Putamen (tissue), 1 donor: ENCODE measurements around the gene TCERG1L.

Experiments
- DNase-seq: peaks from one replicate; pipeline ENCODE4 v3.0.0-alpha.2; 2016; ENCODE audit warnings: low spot score

The TCERG1L gene

DNA sequence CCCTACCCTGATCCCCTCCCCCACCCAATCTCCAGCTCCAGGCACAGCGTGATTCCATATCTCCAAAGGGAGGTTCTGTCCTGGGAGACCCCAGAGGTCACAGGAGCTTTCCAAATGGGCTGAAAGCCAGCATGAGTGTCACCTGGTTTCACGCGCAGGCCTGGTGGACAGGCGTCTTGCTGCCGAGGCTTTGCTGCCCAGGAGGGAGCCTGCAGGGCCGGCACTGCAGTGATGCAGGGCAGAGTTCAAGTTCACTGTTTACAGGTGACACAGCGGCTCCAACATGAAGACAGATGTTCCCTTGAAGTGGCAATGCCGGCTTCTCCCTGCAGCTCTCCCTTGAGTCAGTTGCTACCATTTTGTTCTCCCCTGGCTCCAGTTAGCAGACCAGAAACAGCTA is 104.3 kb downstream of the TCERG1L start:
- DNase-seq, result no peak

DNA sequence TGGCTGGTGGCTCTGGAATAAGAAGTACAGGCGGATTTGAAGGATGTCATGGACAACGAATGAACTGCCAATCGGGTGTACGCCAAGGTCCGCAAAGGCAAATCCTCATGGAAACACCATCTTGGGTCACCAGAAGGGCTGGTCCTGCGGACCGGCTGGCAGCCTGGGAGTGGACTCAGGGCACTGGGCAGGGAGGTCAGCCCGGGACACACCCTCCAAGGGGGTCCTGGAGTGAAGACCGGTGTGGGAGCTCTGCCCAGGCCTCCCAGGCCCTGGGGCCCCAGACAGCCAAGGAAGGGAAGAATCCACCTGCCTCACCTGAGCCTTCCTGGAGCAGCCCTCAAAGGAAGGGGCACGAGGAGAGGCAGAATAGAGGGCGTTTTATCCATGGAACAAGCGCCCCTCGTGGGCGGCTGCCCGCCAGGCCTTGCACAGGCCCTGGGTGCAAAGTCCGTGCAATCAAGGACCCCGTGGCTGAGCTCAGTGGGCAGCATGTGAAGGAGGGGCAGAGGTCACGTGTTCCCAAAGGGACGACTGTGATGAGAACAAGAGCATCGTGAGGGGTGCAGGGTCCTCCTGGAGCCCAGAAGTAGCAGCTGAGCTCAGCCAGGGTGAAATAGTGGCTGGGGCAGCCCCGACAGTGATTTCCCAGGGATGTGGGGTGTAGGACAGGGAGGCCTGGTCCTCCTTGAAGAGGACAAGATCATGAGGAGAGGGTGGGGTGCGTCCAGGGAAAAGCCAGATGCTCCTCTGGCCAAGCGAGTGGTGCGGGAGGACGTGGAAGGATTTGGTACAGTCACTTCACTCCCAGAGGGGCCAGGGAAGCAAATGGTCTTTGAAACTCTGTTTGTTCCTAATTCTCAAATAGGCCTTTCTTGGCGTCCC is 105.2 kb downstream of the TCERG1L start:
- DNase-seq, result no peak

DNA sequence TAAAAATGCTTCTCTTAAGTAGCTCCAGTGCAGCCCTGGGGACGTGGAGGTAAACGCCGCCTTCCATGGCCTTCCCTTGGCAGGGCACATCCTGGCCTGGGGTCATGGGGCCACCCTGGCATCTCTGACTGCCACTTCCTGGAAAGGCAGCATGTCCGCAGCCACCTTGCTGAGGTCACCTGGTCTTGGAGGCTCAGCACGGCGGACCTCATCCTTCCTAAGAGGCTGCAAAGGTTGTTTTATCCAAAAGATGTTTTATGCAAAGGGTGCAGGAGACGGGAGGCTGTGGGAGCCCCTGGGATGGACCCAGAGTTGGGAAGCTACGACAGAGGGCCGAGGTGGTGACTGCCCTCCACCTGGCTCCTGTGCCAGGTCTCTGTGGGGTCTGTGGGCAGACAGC is 106.0 kb downstream of the TCERG1L start:
- DNase-seq, result no peak

DNA sequence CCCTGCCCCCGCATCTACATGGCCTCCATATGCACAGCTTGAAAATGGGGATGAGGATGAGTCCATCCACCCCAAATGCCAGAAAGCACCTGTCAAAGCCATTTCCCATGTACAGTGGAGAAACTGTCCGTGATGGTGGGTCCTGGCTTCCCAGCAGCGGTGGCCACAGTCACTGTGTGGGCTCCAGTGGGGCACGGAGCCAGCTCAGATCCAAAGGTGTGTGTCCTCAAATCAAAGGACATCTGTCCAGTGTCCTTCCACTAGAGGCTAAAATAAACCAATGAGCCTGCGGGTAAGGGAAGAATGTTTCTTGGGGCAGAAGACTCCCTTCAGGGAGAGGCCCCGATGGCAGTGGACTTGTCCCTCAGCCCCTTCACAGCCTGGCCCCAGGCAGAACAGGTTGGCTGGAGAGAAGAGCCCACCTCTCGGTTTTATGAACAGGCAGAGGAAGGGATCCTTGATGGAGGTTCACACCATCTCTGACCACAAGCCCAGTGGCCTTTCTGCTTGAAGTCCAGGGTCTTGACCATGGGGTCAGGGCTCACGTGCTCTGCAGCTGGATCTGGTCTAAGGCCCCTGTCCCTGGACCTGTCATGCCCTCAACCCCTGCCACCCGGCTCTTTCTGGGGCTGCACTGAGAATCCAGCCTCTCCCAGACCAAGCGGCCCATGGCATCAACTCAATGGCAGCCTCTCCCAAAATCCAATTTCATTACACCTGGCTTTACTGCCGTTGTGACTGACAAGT is 106.9 kb downstream of the TCERG1L start:
- no peak for DNase-seq

DNA sequence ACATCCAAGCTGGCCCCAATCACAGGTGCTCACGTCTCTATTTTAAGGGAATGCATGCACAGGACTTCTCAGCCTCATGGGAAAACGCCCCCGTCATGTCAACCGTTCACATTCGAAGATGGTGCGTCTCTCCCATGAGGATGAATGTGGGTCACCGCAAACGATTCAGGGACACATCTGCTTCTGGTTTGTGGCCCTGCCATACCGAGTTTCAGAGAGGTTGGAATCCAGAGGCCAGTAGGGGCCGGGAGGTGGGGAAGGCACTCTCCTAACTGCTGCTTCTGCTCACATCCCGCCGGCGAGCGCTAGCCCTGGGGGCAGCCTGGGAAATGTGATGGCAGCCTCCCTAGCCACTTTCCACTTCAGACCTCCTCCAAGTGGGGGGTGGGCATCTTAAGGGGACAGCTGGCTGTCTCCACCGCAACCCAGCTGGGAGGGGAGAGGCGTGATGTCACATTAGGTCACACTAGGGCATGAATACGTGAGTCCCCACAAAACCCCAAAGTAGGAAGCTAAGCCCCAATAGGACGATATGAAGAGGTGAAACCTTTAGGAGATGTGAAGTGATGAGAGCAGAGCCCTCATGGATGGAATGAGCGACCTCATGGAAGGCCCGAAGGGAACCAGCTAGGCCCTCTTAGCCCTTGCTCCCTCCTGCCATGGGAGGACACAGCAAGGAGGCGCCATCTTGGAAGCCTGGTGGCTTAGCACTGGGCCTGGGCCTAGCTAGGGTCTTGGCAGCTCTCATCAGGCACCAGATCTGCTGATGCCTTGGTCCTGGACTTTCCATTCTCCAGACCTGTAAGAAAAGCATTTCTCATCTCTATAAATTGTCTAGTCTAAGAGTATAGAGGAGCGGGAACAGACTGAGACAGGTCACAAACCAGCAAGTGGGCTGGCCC is 107.8 kb downstream of the TCERG1L start:
- DNase-seq, result no peak

DNA sequence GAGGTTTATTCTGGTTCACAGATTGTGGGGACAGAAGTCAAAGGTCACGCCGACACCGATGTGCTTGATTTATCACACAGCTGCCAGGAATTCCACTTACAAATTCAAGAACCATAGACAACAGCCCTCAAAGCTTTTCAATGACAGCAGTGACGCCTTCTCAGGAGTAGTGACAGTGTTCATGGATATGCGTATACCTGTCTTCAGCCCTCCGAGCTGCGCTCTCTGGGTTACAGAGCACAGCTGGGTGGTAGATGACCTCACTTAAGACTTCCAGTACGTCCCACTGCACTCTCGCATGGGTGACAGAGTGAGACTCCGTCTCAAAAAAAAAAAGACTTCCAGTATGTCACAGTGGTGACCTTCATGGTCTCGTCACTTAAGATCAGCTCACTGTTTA is 108.5 kb downstream of the TCERG1L start:
- no peak for DNase-seq

DNA sequence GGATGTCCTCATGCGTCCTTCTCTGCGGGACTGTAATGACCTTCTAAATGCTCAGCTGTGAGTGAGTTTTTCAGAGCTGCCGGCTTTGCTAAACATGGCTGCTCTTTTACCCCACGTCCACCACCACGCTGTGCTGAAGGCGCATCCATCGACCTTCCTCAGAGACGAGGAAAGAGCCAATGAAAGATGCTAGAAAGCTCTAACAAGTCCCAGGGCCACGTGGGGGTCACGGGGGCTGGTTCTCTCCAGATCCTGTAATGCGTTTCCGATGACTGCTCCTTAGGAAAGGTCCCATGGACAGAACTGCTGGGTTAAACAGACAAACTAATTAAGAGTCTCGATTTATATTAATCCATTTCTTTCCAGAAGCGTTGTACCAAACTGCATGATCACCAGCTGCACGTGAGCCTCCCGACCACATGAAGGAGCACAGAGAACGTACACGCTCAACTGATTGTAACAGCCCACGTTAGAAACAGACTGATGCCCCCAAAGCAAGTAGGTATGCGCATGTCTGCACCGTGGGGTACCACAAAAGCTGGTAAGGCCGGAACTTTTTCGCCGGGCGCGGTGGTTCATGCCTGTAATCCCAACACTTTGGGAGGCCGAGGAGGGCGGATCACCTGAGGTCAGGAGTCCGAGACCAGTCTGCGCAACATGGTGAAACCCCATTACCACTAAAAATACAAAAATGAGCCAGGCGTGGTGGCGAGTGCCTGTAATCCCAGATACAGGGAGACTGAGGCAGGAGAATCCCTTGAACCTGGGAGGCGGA is 109.6 kb downstream of the TCERG1L start:
- no peak for DNase-seq

DNA sequence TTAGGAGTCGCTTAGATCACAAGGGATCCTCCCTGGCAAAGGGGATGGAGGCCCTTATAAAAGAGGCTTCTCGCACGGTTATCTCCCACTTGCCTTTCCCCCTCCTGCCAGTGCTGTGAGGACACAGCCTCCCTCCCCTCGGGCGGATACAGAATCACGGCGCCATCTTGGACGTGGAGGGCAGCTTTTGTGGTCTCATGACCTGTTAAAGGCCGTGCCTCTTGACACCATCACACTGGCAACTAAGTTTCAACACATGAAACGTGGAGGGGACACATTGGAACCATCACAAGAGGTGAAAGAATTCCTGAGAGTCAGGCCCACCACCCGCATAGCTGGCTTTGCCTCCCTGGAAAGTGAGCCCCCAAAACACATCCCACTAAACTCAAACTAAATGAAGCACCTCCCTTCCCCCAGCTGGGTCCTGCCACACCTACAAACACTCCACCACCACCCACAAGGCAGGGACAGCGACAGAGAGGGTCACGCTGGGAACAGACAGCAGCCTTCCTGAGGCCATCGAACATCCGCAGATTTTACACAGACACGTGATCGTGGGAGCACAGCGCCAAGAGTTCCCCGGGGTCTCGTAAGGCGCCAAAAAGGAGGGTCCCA is 110.6 kb downstream of the TCERG1L start:
- no peak for DNase-seq

DNA sequence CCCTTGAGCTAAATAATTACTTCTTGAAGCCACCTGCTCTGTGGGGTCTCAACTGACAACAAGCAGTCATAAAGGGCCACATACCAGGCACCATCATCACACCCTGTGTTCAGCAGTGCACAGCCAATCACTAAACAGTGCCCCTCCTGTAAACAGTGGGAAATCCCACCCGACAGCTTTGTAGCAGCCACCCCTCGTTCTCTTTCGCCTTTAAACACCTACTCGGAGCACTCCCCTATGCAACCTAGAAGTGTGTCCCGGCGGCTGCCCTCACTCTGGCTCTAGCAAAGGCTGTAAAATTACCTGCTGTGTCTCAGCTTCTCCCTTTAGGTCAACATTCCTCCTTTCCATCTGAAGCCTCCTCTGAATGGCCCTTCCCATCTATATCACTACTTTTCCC is 111.9 kb downstream of the TCERG1L start:
- DNase-seq, result no peak

DNA sequence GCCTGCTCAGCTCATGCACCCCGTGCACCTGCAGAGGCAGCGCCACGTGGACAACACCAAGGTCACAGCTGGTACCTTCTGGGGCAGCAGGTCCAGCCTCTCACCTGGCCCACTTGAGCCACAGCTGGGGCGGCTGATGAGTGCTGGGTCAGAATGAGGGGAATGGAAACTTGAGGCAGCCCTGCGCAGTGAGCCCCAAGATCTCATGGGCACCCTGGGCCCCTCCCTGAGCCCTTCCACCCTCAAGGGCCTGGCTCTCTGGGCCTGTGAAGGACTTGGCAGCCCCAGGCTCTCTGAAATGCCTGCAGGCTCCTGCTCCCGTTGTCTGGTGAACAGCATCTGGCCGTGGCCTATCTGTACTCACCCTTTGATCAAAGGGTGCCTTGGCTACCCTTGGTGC is 112.7 kb downstream of the TCERG1L start:
- DNase-seq, result no peak

DNA sequence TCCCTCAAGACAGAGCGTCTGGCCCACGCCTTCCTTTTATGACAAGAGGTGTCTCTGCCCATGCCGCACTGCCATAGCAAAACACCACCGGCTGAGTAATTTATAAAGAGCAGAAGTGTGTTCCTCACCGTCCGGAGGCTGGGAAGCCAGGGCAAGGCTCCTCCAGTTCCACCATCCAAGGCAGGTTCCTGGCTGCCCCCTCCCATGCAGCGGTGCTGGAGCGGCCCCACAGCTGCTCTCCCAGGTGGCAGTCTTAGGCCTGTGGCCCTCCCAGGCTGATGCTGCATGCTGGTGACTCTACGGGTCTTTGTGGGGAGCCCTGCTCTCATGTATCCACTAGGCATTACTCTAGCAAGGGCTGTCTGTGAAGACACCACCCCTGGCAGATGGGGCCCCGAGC is 113.1 kb downstream of the TCERG1L start:
- no peak for DNase-seq

DNA sequence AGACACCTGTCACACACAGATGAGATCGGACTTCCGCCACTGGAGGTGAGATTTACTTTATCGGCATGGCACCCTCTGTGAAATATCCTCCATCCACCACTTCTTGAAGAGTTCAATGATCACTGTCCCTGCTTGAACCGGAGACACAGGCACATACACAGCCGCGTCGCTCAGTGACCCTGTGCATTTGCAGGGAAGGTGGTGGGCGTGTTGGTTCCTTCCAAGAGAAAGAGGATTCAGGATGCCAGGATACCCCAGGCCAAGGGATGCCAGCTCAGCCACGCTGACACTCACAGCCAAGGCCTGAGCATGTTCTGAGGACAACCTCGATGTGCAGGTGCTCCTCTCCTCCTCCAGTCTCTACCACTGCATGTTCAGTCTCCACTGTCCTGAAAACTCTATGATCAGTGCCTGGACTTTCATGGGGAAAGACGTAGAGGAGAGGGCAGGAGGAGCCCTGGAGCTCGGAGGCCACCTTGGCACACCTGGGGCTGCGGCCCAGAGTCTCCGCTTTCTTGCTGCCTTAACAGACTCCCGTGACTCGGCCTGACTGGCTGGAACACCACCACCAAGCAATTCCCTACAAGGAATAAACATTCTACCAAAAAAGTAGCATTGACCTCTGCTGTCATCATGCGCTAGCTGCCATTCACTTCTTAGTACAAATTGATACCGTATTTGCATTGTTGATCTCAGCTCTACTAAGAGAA is 115.2 kb downstream of the TCERG1L start:
- DNase-seq, result no peak

DNA sequence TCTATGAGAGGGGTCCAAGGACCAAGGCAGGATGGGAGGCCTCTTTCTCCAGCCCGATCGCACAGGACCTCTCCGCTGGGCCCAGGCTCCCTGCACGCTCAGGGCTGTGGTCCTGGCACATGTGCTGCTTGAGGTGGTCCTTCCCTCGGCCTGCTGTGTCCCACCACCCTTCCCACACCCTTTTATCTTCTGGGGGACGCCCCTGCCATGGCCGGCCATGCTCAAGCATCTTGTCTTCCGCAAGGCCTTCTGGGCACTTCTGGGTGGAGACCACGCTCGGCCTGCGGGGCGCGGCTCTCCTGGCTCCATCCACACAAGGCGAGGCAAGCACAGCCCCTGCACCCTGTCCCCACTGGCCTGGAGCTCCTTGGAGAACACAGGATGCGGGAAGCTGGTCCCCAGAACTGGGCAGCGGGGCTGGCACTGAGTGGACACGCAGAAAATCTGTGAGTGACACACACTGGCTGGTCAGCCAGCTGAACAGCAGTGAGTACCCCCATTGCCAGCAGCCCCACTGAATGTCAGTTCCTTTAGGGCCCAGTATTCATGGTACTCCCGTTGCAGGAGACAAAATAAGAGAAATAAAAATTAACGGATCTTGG is 115.9 kb downstream of the TCERG1L start:
- no peak for DNase-seq

DNA sequence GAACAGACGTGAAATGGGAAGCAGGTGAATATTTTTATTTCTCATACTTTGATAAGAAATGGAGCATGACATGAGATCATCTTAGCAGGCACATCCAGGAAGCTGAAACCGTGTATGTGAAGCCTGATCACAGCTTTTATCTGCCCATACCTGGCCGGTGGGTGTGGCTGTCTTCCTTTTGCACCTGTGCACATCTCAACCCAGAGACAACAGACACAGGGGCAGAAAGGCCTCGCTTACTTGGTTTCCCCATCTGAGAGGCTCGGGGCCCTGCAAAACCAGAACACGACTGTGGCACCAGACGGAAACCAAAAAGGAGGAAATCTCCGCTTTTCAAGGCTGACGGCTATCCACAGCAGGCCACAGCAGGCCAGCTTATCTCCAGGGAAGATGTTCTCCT is 116.4 kb downstream of the TCERG1L start:
- no peak for DNase-seq

DNA sequence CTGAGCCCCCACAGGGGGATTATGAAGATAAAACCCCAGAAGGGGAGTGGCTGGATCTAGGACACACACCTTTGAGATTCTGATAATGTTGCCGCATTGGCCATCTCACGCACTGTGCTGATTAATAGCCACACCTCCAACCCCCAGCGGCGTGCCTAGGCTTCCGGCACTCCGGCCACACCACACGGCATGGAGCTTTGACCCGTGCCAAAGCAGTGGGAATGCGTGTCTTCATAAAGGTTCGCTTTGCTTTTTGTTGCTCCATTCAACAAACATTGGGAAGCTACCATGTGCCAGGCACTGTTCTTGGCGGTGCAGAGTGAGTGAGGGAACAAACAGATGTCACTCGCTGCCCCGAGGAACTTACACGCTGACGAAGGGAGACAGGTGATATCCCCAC is 117.6 kb downstream of the TCERG1L start:
- DNase-seq, result no peak

DNA sequence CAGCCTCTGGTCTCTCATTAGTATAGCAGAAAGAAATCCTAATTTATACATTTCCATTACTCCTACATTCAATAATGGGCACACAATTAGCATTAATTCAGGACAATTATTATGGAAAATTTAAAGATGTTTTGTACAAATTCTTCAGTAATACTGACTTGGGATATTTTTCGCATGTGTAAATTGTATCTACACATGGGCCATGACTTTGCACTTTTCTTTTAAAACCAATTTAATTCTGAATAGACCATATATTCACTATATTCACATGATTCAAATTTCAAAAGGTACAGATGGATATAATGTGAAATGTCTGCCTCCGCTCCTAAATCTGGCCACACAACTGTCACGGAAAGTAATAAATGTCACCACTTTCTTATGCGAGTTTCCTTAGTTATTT is 123.0 kb downstream of the TCERG1L start:
- no peak for DNase-seq

DNA sequence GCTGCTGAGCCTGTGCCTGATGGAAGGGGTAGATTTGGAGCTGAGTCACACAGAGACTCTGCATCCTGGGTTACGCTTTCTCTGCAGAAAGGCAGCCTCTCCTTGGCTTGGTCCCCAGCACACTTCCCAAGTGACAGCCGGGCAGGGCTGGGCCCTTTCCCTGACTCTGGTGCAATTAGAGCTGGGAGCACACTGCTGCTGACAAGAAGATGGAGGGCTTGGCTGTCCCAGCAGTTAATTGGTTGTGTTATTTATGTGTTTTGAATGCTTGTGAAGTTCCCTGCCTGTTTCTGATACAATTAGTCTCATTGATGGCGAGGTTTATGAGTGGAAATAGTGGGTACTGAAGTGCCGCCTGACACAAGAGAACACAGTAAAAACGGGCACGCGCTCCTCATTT is 123.6 kb downstream of the TCERG1L start:
- peak; percentile 13 for DNase-seq

DNA sequence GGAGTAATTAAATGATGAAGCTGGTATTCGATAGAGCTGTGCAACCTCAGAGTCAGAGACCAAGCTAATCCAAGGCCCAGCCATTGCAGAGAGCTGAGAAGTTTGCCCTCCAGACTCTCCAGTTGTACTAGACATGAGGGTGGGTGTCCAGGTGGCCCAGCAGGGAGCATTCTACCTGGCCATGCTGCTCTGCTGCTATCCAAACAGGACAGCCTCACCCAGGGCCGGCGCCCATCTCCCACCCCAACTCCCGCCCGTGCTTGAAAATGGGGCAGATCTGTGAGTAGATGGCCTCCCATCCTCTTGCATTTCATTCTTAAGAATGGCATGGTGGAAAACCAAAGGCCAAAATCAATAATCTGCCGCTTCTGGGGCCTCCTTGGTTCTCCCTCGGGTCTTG is 124.2 kb downstream of the TCERG1L start:
- no peak for DNase-seq

DNA sequence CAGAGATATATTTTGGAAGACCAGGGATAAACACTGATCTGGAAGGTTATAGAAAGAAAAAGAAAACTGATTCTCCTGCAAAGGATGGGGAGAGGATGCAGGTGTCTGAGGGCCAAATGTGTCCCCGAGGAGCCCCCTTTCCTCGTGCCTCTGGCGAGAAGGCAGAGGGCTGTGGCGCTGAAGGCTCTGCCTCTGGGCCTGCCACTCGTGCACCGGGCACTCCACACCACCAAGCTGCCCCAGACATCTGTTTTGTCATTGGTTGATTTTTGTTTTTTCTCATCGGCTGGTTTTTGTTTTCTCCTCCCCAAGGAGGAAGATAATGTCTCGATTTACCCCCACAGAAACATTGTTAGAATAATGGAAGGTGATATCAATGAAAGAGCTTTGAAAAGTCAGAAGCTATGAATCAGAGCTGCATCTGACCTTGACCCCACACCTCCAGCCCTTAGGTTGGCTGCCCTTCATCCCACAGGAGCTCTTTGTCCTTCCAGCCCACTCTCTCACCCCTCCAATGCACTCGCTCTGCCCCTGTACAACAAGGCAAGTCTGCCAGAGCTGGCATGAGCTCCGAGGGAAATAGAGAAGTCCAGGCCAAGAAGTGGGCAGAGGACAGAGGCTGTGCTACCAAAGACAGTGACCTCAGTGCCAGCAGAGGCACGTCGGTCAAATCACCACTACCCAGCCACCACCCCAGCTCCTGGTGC is 124.8 kb downstream of the TCERG1L start:
- DNase-seq, result no peak
